Loucy (cell line): ENCODE results near the gene BANK1.

Experiments
- H2AFZ ChIP-seq: fragments of 200-600 bp; sonication (generic); 2 replicates; pipeline ENCODE4 v1.6.0; 2016; ENCODE audit warnings: antibody characterized with exemption, mild to moderate bottlenecking, low read length, moderate library complexity
- H3F3A ChIP-seq: fragments of 200-600 bp; 2 replicates; pipeline ENCODE4 v1.6.0; 2016; ENCODE audit warnings: antibody characterized with exemption, low read depth, mild to moderate bottlenecking
- H3K27me3 ChIP-seq: fragments of 200-600 bp; sonication (generic); 2 replicates; pipeline ENCODE4 v1.6.1; 2014; ENCODE audit warnings: low read length, mild to moderate bottlenecking; ENCODE audit not compliant: insufficient read depth, poor library complexity, severe bottlenecking
- H3K36me3 ChIP-seq: fragments of 200-600 bp; sonication (generic); 2 replicates; pipeline ENCODE4 v1.6.1; 2016; ENCODE audit warnings: low read length; ENCODE audit not compliant: insufficient read depth
- H3K4me1 ChIP-seq: fragments of 200-600 bp; sonication (generic); 2 replicates; pipeline ENCODE4 v1.5.1; 2014; ENCODE audit warnings: low read length, mild to moderate bottlenecking; ENCODE audit not compliant: insufficient read depth, poor library complexity, severe bottlenecking
- H3K4me2 ChIP-seq: fragments of 200-600 bp; sonication (generic); 2 replicates; pipeline ENCODE4 v1.6.0; 2014; ENCODE audit warnings: antibody characterized with exemption, low read length, low read depth, mild to moderate bottlenecking; ENCODE audit not compliant: poor library complexity, severe bottlenecking
- H3K4me3 ChIP-seq: fragments of 200-600 bp; sonication (generic); 2 replicates; pipeline ENCODE4 v1.5.1; 2014; ENCODE audit warnings: low read length, mild to moderate bottlenecking, mixed read lengths; ENCODE audit not compliant: poor library complexity, severe bottlenecking
- H3K79me2 ChIP-seq: fragments of 200-600 bp; sonication (generic); 2 replicates; pipeline ENCODE4 v1.6.1; 2014; ENCODE audit warnings: low read length; ENCODE audit not compliant: insufficient read depth
- H3K9ac ChIP-seq: fragments of 200-600 bp; sonication (generic); 2 replicates; pipeline ENCODE4 v1.6.0; 2014; ENCODE audit warnings: mild to moderate bottlenecking, low read depth, low read length, moderate library complexity; ENCODE audit not compliant: poor library complexity, severe bottlenecking
- H3K9me2 ChIP-seq: fragments of 200-600 bp; sonication (generic); replicated peaks from 2 replicates; pipeline ENCODE4 v1.6.1; 2016; ENCODE audit warnings: low read depth, low read length, mixed read lengths
- H3K9me3 ChIP-seq: fragments of 200-600 bp; sonication (generic); 2 replicates; pipeline ENCODE4 v1.6.1; 2014; ENCODE audit warnings: mild to moderate bottlenecking, antibody characterized with exemption, low read length, low read depth; ENCODE audit not compliant: insufficient read depth
- H4K20me1 ChIP-seq: fragments of 200-600 bp; sonication (generic); 2 replicates; pipeline ENCODE4 v1.6.0; 2014; ENCODE audit warnings: antibody characterized with exemption, low read length, mild to moderate bottlenecking; ENCODE audit not compliant: insufficient read depth, poor library complexity, severe bottlenecking
- CTCF ChIP-seq: fragments of 200-600 bp; sonication (generic); conservative IDR thresholded peaks from 2 replicates; pipeline ENCODE4 v1.5.1; 2014; ENCODE audit warnings: mild to moderate bottlenecking, antibody characterized with exemption, low read length
- EZH2phosphoT487 ChIP-seq: fragments of 200-600 bp; IDR thresholded peaks from 2 replicates; pipeline ENCODE4 v1.6.1; 2018; ENCODE audit warnings: antibody characterized with exemption, mild to moderate bottlenecking, moderate library complexity, borderline replicate concordance

Gene BANK1

DNA sequence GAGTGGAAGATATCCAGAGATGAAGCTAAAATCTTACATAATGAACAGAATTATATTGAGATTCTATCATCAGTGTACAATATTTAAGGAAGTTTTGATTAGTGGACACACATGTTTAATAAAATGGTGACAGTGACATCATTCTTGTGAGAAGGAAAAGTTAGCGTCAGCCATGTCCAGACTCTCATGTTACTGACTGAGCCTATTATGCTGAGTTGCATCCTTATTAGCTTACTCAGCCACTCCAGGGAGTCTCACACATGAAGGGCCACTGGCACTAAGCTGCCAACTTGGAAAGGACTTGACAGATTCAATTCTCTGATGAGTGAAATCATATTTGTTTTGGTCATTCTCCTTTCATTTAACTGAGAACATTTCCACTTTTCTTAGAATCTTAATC, 170.6 kb downstream of the BANK1 start:
- Histone ChIP-seq H3K9me2 (no peaks in the 10 kb centered on the region), H3K27me3 (no peaks in the 10 kb centered on the region), H2AFZ (no peak overlapping the region), H3K9ac (no peak overlapping the region), H3K79me2 (no peaks in the 10 kb centered on the region), H3K4me2 (no peak overlapping the region), H3F3A (no peaks in the 10 kb centered on the region), H4K20me1 (no peaks in the 10 kb centered on the region), H3K36me3 (no peaks in the 10 kb centered on the region), H3K4me3 (no peak overlapping the region), H3K4me1 (no peaks in the 10 kb centered on the region), H3K9me3 (no peaks in the 10 kb centered on the region)
- TF ChIP-seq EZH2phosphoT487 (no peak), CTCF (no peak)

DNA sequence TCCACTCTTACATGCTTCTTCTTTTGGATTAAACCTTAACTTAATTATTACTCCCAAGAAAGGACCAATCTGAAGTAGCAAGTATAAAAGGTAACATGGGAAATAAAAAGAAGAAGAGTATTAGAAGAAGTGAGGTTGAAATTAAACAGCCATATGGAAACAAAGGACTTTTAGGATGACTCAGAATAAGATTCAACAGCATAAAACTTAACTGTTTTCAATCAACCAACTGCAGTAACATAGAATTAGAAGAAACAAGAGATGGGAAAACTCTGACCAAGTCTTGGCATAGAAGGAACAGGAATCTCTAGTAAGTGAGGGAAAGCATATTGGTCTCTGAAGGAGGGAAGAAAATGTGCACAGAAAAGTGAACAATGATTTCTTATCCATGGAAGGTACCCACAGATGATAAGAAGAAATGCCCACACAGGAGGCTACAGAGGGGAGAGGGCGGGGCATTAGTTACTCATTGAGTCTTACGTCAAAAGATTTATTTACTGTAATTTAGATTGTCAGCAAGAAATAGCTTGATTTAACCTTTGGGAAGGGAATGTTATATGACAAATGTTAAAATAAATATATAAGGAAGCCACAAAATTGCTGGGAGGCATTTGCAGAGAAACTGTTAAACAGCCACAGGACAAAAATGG, 177.3 kb downstream of the BANK1 start:
- Histone ChIP-seq H3K4me3 (no peak overlapping the region), H3F3A (no peaks in the 10 kb centered on the region), H4K20me1 (no peaks in the 10 kb centered on the region), H3K36me3 (no peaks in the 10 kb centered on the region), H3K27me3 (no peaks in the 10 kb centered on the region), H3K79me2 (no peaks in the 10 kb centered on the region), H3K9me3 (no peaks in the 10 kb centered on the region), H3K4me1 (peaks cover 4% of the 10 kb centered on the region), H3K4me2 (no peak overlapping the region), H3K9ac (no peak overlapping the region), H2AFZ (no peak overlapping the region), H3K9me2 (no peaks in the 10 kb centered on the region)
- no peak for TF ChIP-seq CTCF
- no peak for TF ChIP-seq EZH2phosphoT487

GRCh38 chr4:101968364-101968763, 177.8 kb downstream of the BANK1 start:
- H3K27me3 ChIP-seq: no peaks in the 10 kb centered on the region
- no peak overlapping the region for H3K9ac ChIP-seq
- H3K9me3 ChIP-seq: no peaks in the 10 kb centered on the region
- H3K4me1 ChIP-seq: peaks cover 4% of the 10 kb centered on the region
- no peak overlapping the region for H3K4me3 ChIP-seq
- H3K4me2 ChIP-seq: no peak overlapping the region
- H2AFZ ChIP-seq: no peak overlapping the region
- H3K79me2 ChIP-seq: no peaks in the 10 kb centered on the region
- H4K20me1 ChIP-seq: no peaks in the 10 kb centered on the region
- no peaks in the 10 kb centered on the region for H3K9me2 ChIP-seq
- no peaks in the 10 kb centered on the region for H3F3A ChIP-seq
- no peak for TF ChIP-seq EZH2phosphoT487
- no peak for TF ChIP-seq CTCF
- no peaks in the 10 kb centered on the region for H3K36me3 ChIP-seq
